Osteoblast (primary cell): ENCODE data around the gene UST. TPM values are rescaled to one million over a fixed set of nuclear protein-coding genes. Genes with fewer than 3 reads are reported as not detected.
"Not testable (repeated sequence)": the region's sequence is repeated elsewhere in the genome, so short reads cannot be mapped to it uniquely, and the experiment has no call there.

Experiments
- DNase-seq: peaks from one replicate; pipeline ENCODE4 v3.0.0; 2011; ENCODE audit warnings: low spot score, mixed read lengths; ENCODE audit not compliant: insufficient read length; ENCODE audit errors: missing footprints
- H2AFZ ChIP-seq: 2 replicates; pipeline ENCODE4 v1.6.0; 2011; ENCODE audit warnings: mild to moderate bottlenecking, low read length
- H3K27ac ChIP-seq: 2 replicates; pipeline ENCODE4 v1.5.1; 2011; ENCODE audit warnings: mild to moderate bottlenecking, low read depth, low read length, moderate library complexity
- H3K27me3 ChIP-seq: 2 replicates; pipeline ENCODE4 v1.6.0; 2012; ENCODE audit warnings: mild to moderate bottlenecking, control low read depth, inconsistent platforms, low read length, moderate library complexity; ENCODE audit not compliant: insufficient read depth
- H3K36me3 ChIP-seq: 2 replicates; pipeline ENCODE4 v1.5.1; 2011; ENCODE audit warnings: mild to moderate bottlenecking, low read length, control low read depth, moderate library complexity; ENCODE audit not compliant: insufficient read depth
- H3K4me1 ChIP-seq: 2 replicates; pipeline ENCODE4 v1.5.1; 2011; ENCODE audit warnings: mild to moderate bottlenecking, low read length, control low read depth, moderate library complexity; ENCODE audit not compliant: insufficient read depth
- H3K4me2 ChIP-seq: 2 replicates; pipeline ENCODE4 v1.6.0; 2011; ENCODE audit warnings: mild to moderate bottlenecking, low read length; ENCODE audit not compliant: insufficient read depth
- H3K4me3 ChIP-seq: fragments of 200-600 bp; sonication (generic); 3 replicates; pipeline ENCODE4 v1.5.1; 2012; ENCODE audit warnings: mild to moderate bottlenecking, low read length, inconsistent platforms; ENCODE audit not compliant: insufficient read depth
- H3K79me2 ChIP-seq: 2 replicates; pipeline ENCODE4 v1.6.0; 2012; ENCODE audit warnings: mild to moderate bottlenecking, low read length, control low read depth, inconsistent platforms; ENCODE audit not compliant: insufficient read depth
- H3K9me3 ChIP-seq: 2 replicates; pipeline ENCODE4 v1.5.1; 2011; ENCODE audit warnings: low read depth, low read length, control low read depth
- H4K20me1 ChIP-seq: 2 replicates; pipeline ENCODE4 v1.6.0; 2012; ENCODE audit warnings: mild to moderate bottlenecking, low read length, control low read depth; ENCODE audit not compliant: insufficient read depth
- total RNA-seq: library from RNA; depleted of rRNA; stranded (reverse); fragments of >200 nt; gene quantifications from 2 replicates; pipeline ENCODE4 v1.2.3, GENCODE V29; 2012
- TF ChIP-seq, protein P1 (sequence below): IDR thresholded peaks from 2 replicates; pipeline ENCODE4 v1.5.1; 2011; ENCODE audit warnings: mild to moderate bottlenecking, low read depth, low read length, moderate library complexity; ENCODE audit errors: extremely low read depth

UST gene
- total RNA-seq, 1 donor = 18.1 TPM

- peaks cover 42% of the 10 kb centered on the region for H3K4me1 ChIP-seq
- H3K27ac ChIP-seq = no peak overlapping the region
- H3K9me3 ChIP-seq = no peaks in the 10 kb centered on the region
- no peak overlapping the region for H2AFZ ChIP-seq
- H3K36me3 ChIP-seq = no peaks in the 10 kb centered on the region
- H3K27me3 ChIP-seq = no peaks in the 10 kb centered on the region
- H3K4me3 ChIP-seq = no peak overlapping the region
- H4K20me1 ChIP-seq = no peaks in the 10 kb centered on the region
- no peak for DNase-seq
- H3K79me2 ChIP-seq = no peaks in the 10 kb centered on the region
- no peak overlapping the region for H3K4me2 ChIP-seq
- TF ChIP-seq, protein P1, sequence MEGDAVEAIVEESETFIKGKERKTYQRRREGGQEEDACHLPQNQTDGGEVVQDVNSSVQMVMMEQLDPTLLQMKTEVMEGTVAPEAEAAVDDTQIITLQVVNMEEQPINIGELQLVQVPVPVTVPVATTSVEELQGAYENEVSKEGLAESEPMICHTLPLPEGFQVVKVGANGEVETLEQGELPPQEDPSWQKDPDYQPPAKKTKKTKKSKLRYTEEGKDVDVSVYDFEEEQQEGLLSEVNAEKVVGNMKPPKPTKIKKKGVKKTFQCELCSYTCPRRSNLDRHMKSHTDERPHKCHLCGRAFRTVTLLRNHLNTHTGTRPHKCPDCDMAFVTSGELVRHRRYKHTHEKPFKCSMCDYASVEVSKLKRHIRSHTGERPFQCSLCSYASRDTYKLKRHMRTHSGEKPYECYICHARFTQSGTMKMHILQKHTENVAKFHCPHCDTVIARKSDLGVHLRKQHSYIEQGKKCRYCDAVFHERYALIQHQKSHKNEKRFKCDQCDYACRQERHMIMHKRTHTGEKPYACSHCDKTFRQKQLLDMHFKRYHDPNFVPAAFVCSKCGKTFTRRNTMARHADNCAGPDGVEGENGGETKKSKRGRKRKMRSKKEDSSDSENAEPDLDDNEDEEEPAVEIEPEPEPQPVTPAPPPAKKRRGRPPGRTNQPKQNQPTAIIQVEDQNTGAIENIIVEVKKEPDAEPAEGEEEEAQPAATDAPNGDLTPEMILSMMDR = no peak
Observed at GRCh38 chr6:149001422-149001821, 254.6 kb downstream of the UST start.

DNA sequence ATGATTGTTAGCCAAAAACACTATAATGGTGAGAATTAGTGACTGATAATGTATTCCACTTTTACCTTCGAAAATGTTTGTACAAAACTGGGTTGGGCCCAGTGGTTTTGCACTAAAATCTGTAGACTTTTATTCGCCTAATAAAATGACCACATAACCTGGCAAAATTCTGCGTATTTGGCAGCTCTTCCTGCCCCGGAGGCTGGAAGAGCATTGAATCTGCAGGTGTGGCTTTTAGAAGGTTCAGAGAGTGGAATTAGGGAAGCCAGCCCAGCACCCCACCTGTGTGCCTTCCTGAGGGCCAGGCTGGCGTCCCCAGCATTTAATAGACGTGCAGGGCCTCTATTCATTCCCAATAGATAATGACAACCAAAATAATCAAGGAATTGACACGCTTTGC is 256.7 kb downstream of the UST start:
- Histone ChIP-seq H3K4me1 (peaks cover 20% of the 10 kb centered on the region), H3K4me2 (no peak overlapping the region), H3K4me3 (no peak overlapping the region), H2AFZ (no peak overlapping the region), H3K27me3 (no peaks in the 10 kb centered on the region), H3K9me3 (no peaks in the 10 kb centered on the region), H4K20me1 (no peaks in the 10 kb centered on the region), H3K36me3 (no peaks in the 10 kb centered on the region), H3K79me2 (no peaks in the 10 kb centered on the region), H3K27ac (no peak overlapping the region)
- TF ChIP-seq, protein P1 = no peak
- no peak for DNase-seq

GRCh38 chr6:149004664-149005063 is 257.8 kb downstream of the UST start:
- Histone ChIP-seq H3K79me2 (no peaks in the 10 kb centered on the region), H3K9me3 (no peaks in the 10 kb centered on the region), H3K27me3 (no peaks in the 10 kb centered on the region), H3K36me3 (no peaks in the 10 kb centered on the region), H3K4me3 (no peak overlapping the region), H3K27ac (no peak overlapping the region), H2AFZ (no peak overlapping the region), H3K4me2 (no peak overlapping the region), H3K4me1 (peaks cover 9% of the 10 kb centered on the region), H4K20me1 (no peaks in the 10 kb centered on the region)
- DNase-seq = no peak
- TF ChIP-seq, protein P1 = no peak

DNA sequence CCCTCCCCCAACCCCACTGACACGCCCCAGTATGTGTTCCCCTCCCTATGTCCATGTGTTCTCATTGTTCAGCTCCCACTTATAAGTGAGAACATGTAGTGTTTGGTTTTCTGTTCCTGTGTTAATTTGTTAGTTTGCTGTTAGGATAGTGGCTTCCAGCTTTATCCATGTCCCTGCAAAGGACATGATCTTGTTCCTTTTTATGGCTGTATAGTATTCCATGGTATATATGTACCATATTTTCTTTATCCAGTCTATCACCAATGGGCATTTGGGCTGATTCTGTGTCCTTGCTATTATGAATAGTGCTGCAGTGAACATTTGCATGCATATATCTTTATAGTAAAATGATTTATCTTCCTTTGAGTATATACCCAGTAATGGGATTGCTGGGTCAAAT is 259.4 kb downstream of the UST start:
- not testable (repeated sequence) for H3K9me3 ChIP-seq, H2AFZ ChIP-seq, H3K79me2 ChIP-seq, H3K4me1 ChIP-seq, DNase-seq, H4K20me1 ChIP-seq, H3K36me3 ChIP-seq, H3K4me3 ChIP-seq, H3K27me3 ChIP-seq, H3K4me2 ChIP-seq, H3K27ac ChIP-seq
